Endothelial cell of umbilical vein (primary cell): Measurements from ENCODE around the gene KIAA1217.

Source experiments
- EZH2 ChIP-seq: IDR thresholded peaks from 2 replicates; pipeline ENCODE4 v1.6.1; 2012; ENCODE audit warnings: borderline replicate concordance, low read depth, mild to moderate bottlenecking, moderate library complexity, low read length, inconsistent platforms; ENCODE audit not compliant: severe bottlenecking
- MYC ChIP-seq: IDR thresholded peaks from one replicate; pipeline ENCODE4 v1.6.1; 2011; ENCODE audit warnings: mild to moderate bottlenecking, low read depth, low read length
- POLR2A ChIP-seq: IDR thresholded peaks from 2 replicates; pipeline ENCODE4 v1.6.1; 2012; ENCODE audit warnings: low read depth, mild to moderate bottlenecking, control low read depth, low read length
- POLR2AphosphoS5 ChIP-seq: IDR thresholded peaks from 2 replicates; pipeline ENCODE4 v1.6.1; 2012; ENCODE audit warnings: low read depth, mild to moderate bottlenecking, control low read depth, low read length, moderate library complexity; ENCODE audit not compliant: insufficient read depth
- TF ChIP-seq, protein P1 (sequence below), 2 donors: IDR thresholded peaks; 1 replicate in 1 of 2; 2 replicates in 1 of 2; pipeline ENCODE4 v1.5.1; 2011; ENCODE audit warnings: low read length in 2 of 2, mild to moderate bottlenecking in 2 of 2, moderate library complexity in 2 of 2, control low read depth in 1 of 2, inconsistent platforms in 1 of 2, low read depth in 1 of 2; ENCODE audit not compliant: insufficient read depth in 1 of 2; ENCODE audit errors: extremely low read depth in 1 of 2
- TF ChIP-seq, protein P2 (sequence below): IDR thresholded peaks from 2 replicates; pipeline ENCODE4 v1.6.1; 2011; ENCODE audit not compliant: insufficient read depth, insufficient read length

GRCh38 chr10:24463611-24464426 lies 254.9 kb downstream of the KIAA1217 start:
- TF ChIP-seq, protein P1, sequence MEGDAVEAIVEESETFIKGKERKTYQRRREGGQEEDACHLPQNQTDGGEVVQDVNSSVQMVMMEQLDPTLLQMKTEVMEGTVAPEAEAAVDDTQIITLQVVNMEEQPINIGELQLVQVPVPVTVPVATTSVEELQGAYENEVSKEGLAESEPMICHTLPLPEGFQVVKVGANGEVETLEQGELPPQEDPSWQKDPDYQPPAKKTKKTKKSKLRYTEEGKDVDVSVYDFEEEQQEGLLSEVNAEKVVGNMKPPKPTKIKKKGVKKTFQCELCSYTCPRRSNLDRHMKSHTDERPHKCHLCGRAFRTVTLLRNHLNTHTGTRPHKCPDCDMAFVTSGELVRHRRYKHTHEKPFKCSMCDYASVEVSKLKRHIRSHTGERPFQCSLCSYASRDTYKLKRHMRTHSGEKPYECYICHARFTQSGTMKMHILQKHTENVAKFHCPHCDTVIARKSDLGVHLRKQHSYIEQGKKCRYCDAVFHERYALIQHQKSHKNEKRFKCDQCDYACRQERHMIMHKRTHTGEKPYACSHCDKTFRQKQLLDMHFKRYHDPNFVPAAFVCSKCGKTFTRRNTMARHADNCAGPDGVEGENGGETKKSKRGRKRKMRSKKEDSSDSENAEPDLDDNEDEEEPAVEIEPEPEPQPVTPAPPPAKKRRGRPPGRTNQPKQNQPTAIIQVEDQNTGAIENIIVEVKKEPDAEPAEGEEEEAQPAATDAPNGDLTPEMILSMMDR (IDR thresholded peaks at IDR 0.05; ENCODE audit: extremely low read depth in 1 of 2, insufficient read depth in 1 of 2, low read depth in 1 of 2, low read length in 2 of 2): no peak
- TF ChIP-seq EZH2 (no peak), POLR2AphosphoS5 (no peak), MYC (no peak), POLR2A (no peak)
- TF ChIP-seq, protein P2, sequence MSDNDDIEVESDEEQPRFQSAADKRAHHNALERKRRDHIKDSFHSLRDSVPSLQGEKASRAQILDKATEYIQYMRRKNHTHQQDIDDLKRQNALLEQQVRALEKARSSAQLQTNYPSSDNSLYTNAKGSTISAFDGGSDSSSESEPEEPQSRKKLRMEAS: no peak
